Breast epithelium (tissue), 4 donors: ENCODE measurements around the gene PCBP3. TPM values are rescaled to one million over a fixed set of nuclear protein-coding genes. Genes with fewer than 3 reads are reported as not detected.
"Not testable (repeated sequence)": the region's sequence is repeated elsewhere in the genome, so short reads cannot be mapped to it uniquely, and the experiment has no call there.

Experiments
- DNase-seq, 2 donors: peaks; one replicate each; pipeline ENCODE4 v3.0.0-alpha.2; 2019; ENCODE audit warnings: low spot score in 2 of 2
- H3K27ac ChIP-seq, 2 donors: fragments of 200-600 bp; sonication (generic) in 1 of 2; one replicate each; pipeline ENCODE4 v1.5.1; 2016 to 2019; ENCODE audit warnings: mild to moderate bottlenecking in 1 of 2
- H3K27me3 ChIP-seq, 2 donors: fragments of 200-600 bp; sonication (generic) in 1 of 2; one replicate each; pipeline versions ENCODE4 v1.5.1 to v1.6.0; 2017 to 2019; ENCODE audit warnings: control low read depth in 1 of 2, mild to moderate bottlenecking in 1 of 2
- H3K36me3 ChIP-seq: fragments of 200-600 bp; one replicate; pipeline ENCODE4 v1.5.1; 2019
- H3K4me1 ChIP-seq, 2 donors: fragments of 200-600 bp; sonication (generic); one replicate each; pipeline ENCODE4 v1.5.1; 2016 to 2019; ENCODE audit warnings: control low read depth in 1 of 2
- H3K4me3 ChIP-seq, 3 donors: fragments of 200-600 bp; sonication (generic); 1 replicate in 2 of 3; 2 replicates in 1 of 3; pipeline ENCODE4 v1.5.1; 2016 to 2019; ENCODE audit warnings: mild to moderate bottlenecking in 3 of 3, moderate library complexity in 2 of 3
- H3K9me3 ChIP-seq, 2 donors: fragments of 200-600 bp; sonication (generic) in 1 of 2; one replicate each; pipeline ENCODE4 v1.5.1; 2016 to 2019; ENCODE audit warnings: control low read depth in 1 of 2
- POLR2A ChIP-seq: fragments of 450-650 bp; IDR thresholded peaks from one replicate; pipeline ENCODE4 v1.6.1; 2016; ENCODE audit warnings: antibody characterized with exemption, mild to moderate bottlenecking, moderate library complexity
- POLR2AphosphoS5 ChIP-seq, 3 donors: sonication (generic); formaldehyde crosslinking; IDR thresholded peaks; one replicate each; pipeline ENCODE4 v1.6.1; 2017; ENCODE audit warnings: antibody characterized with exemption in 3 of 3
- intact Hi-C: fragments of 100-400 bp; cut with DNase I; formaldehyde crosslinking; loops from one replicate; pipeline ENCODE4 v1.15.1; 2023; ENCODE audit warnings: low total_unique reads
- total RNA-seq, 3 donors: library from RNA; depleted of rRNA; stranded (reverse); fragments of >200 nt; gene quantifications; one replicate each; pipeline ENCODE4 v1.1.0, GENCODE V29; 2016
- TF ChIP-seq, protein P1 (sequence below), 3 donors: fragments of 450-650 bp; IDR thresholded peaks; one replicate each; pipeline ENCODE4 v1.5.1; 2016 to 2017; ENCODE audit warnings: antibody characterized with exemption in 3 of 3, mild to moderate bottlenecking in 3 of 3, moderate library complexity in 3 of 3

Gene PCBP3
- total RNA-seq, 3 donors from 2014 or later = 3.4 to 13.8 (median 4.6) TPM

DNA sequence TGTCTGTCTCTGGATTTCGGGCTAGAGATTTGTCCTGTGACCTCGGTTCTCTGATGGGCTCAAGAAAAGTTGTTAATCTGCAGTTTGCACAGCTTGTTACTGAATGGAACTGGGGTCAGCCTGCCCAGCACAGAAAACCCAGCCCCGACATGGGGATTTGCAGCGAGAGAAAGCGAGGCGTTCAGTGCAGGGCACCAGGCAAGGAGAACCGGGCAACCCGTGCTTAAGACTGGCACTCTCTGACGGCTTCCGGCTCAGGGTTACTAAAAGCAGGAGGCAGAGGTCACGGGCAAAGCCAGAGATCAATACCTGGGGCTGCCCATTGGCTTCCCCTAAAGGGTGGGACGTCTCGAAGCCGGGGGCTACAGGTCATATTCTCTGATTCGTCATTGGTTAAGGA lies 308.2 kb downstream of the PCBP3 start:
- H3K27me3 ChIP-seq = peaks cover 0 to 5% of the 10 kb centered on the region in 2 donors
- TF ChIP-seq POLR2A (no peak), POLR2AphosphoS5 (IDR thresholded peaks at IDR 0.05) (no peak)
- TF ChIP-seq, protein P1, sequence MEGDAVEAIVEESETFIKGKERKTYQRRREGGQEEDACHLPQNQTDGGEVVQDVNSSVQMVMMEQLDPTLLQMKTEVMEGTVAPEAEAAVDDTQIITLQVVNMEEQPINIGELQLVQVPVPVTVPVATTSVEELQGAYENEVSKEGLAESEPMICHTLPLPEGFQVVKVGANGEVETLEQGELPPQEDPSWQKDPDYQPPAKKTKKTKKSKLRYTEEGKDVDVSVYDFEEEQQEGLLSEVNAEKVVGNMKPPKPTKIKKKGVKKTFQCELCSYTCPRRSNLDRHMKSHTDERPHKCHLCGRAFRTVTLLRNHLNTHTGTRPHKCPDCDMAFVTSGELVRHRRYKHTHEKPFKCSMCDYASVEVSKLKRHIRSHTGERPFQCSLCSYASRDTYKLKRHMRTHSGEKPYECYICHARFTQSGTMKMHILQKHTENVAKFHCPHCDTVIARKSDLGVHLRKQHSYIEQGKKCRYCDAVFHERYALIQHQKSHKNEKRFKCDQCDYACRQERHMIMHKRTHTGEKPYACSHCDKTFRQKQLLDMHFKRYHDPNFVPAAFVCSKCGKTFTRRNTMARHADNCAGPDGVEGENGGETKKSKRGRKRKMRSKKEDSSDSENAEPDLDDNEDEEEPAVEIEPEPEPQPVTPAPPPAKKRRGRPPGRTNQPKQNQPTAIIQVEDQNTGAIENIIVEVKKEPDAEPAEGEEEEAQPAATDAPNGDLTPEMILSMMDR (IDR thresholded peaks at IDR 0.05) = no peak
- no peaks in the 10 kb centered on the region for H3K9me3 ChIP-seq
- H3K4me3 ChIP-seq = no peak overlapping the region
- H3K36me3 ChIP-seq = no peaks in the 10 kb centered on the region
- peak overlapping the region in 1 of 2 donors; percentile 91 for H3K27ac ChIP-seq
- DNase-seq = no peak
- H3K4me1 ChIP-seq = peaks cover 3 to 12% of the 10 kb centered on the region in 2 donors
- intact Hi-C loops = loop anchor here (10.0 kb wide), 1 partner anchor 57 kb away; no protein-coding TSS in a partner anchor

GRCh38 chr21:45952527-45952926 lies 309.0 kb downstream of the PCBP3 start:
- H3K4me1 ChIP-seq = peaks cover 3 to 12% of the 10 kb centered on the region in 2 donors

GRCh38 chr21:45952974-45953373 lies 309.4 kb downstream of the PCBP3 start:
- Histone ChIP-seq H3K27ac (peak overlapping the region; percentile 73 to 86), H3K4me1 (peaks cover 3 to 12% of the 10 kb centered on the region in 2 donors)
- DNase-seq = no peak

More at GRCh38 chr21:45952527-45952926, 309.0 kb downstream of the PCBP3 start:
- not testable (repeated sequence) for H3K27me3 ChIP-seq, H3K36me3 ChIP-seq, H3K9me3 ChIP-seq, H3K4me3 ChIP-seq, DNase-seq
- intact Hi-C loops = loop anchor here (10.0 kb wide), 1 partner anchor 58 kb away; no protein-coding TSS in a partner anchor
- H3K27ac ChIP-seq = peak overlapping the region; percentile 73 to 86

GRCh38 chr21:45954261-45954660 lies 310.7 kb downstream of the PCBP3 start:
- Histone ChIP-seq H3K9me3 (no peaks in the 10 kb centered on the region), H3K4me1 (peaks cover 3 to 12% of the 10 kb centered on the region in 2 donors), H3K27ac (peak overlapping the region; percentile 73 to 86), H3K36me3 (no peaks in the 10 kb centered on the region), H3K4me3 (no peak overlapping the region), H3K27me3 (peaks cover 0 to 5% of the 10 kb centered on the region in 2 donors)
- intact Hi-C loops = loop anchor here (1.0 to 10.0 kb wide), 2 partner anchors 43 to 59 kb away; no protein-coding TSS in a partner anchor
- no peak for TF ChIP-seq POLR2A
- TF ChIP-seq, protein P1 (IDR thresholded peaks at IDR 0.05) = no peak
- TF ChIP-seq POLR2AphosphoS5 (IDR thresholded peaks at IDR 0.05) = no peak
- DNase-seq = no peak

More at GRCh38 chr21:45952974-45953373, 309.4 kb downstream of the PCBP3 start:
- no peaks in the 10 kb centered on the region for H3K36me3 ChIP-seq
- intact Hi-C loops = loop anchor here (10.0 kb wide), 1 partner anchor 58 kb away; no protein-coding TSS in a partner anchor
- no peaks in the 10 kb centered on the region for H3K9me3 ChIP-seq
- TF ChIP-seq POLR2AphosphoS5 (IDR thresholded peaks at IDR 0.05) = no peak
- H3K27me3 ChIP-seq = peaks cover 0 to 5% of the 10 kb centered on the region in 2 donors
- no peak overlapping the region for H3K4me3 ChIP-seq

DNA sequence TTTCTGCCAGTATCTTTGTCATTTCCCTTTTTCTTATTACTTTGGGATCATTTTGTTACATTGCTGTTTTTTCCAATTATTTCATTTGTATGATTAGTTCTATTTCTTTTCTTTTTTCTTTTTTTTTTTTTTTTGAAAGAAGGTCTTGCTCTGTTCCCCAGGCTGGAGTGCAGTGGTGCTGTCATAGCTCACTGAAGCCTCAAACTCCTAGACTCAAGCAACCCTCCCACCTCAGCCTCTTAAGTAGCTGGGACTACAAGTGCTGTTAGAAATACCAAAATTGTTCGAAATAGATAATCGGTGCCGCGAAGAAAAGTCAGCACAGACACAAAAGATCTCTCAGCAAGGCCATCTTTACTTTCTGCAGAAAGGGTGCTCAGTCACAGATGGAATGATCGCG lies 311.4 kb downstream of the PCBP3 start:
- Histone ChIP-seq H3K27ac (peak overlapping the region in 1 of 2 donors; percentile 30), H3K4me1 (peaks cover 3 to 12% of the 10 kb centered on the region in 2 donors), H3K27me3 (peaks cover 0 to 5% of the 10 kb centered on the region in 2 donors), H3K36me3 (no peaks in the 10 kb centered on the region), H3K4me3 (no peak overlapping the region), H3K9me3 (no peaks in the 10 kb centered on the region)
- TF ChIP-seq, protein P1 (IDR thresholded peaks at IDR 0.05) = no peak
- no peak for TF ChIP-seq POLR2A
- TF ChIP-seq POLR2AphosphoS5 (IDR thresholded peaks at IDR 0.05) = no peak
- intact Hi-C loops = loop anchor here (1.0 to 10.0 kb wide), 2 partner anchors 42 to 60 kb away; no protein-coding TSS in a partner anchor
- no peak for DNase-seq

DNA sequence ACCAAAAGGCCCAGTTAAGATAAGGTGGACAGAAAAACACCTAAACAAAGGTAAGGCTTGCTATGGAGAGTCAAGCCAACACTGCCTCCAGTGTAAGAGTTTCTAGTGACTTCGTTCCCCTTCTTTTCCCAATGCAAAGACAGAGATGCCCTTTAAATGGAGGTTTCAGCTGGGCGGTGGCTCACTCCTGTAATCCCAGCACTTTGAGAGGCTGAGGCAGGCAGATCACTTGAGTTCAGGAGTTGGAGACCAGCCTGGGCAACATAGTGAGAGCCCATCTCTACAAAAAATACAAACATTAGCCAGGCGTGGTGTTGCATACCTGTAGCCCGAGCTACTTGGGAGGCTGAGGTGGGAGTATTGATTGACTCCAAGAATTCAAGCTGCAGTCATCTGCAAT lies 314.0 kb downstream of the PCBP3 start:
- no peak for DNase-seq
- H3K27ac ChIP-seq = peak overlapping the region in 1 of 2 donors; percentile 84
- intact Hi-C loops = loop anchor here (10.0 kb wide), 1 partner anchor 63 kb away; no protein-coding TSS in a partner anchor
- no peak overlapping the region for H3K4me3 ChIP-seq
- no peaks in the 10 kb centered on the region for H3K36me3 ChIP-seq
- peaks cover 0 to 3% of the 10 kb centered on the region in 2 donors for H3K9me3 ChIP-seq
- H3K4me1 ChIP-seq = peaks cover 0 to 3% of the 10 kb centered on the region in 2 donors
- H3K27me3 ChIP-seq = no peaks in the 10 kb centered on the region
- TF ChIP-seq, protein P1 (IDR thresholded peaks at IDR 0.05) = no peak
- TF ChIP-seq POLR2AphosphoS5 (IDR thresholded peaks at IDR 0.05) = no peak
- no peak for TF ChIP-seq POLR2A
